ENCODE measurements around the gene GTF2H4. TPM values are rescaled to one million over a fixed set of nuclear protein-coding genes. Genes with fewer than 3 reads are reported as not detected.

Gene GTF2H4
- total RNA-seq, 1 donor from 2014 or later: 37.1 TPM

- H3K4me1 ChIP-seq: peaks cover 12% of the 10 kb centered on the region
- intact Hi-C loops (cut with DNase I): loop anchor here (10.0 kb wide), 1 partner anchor 51 kb away; no protein-coding TSS in a partner anchor
- ATAC-seq (no peak), DNase-seq (no peak)
- peaks cover 6% of the 10 kb centered on the region for H3K9me3 ChIP-seq
- no peak overlapping the region for H3K4me3 ChIP-seq
- H3K27me3 ChIP-seq (ENCODE audit: low read depth): no peaks in the 10 kb centered on the region
- no peaks in the 10 kb centered on the region for H3K36me3 ChIP-seq
- no peak overlapping the region for H3K27ac ChIP-seq
- TF ChIP-seq CTCF (IDR thresholded peaks at IDR 0.05): no peak
These were observed 31.8 kb upstream of the GTF2H4 start for GRCh38 chr6:30876039-30876730.

GRCh38 chr6:30877419-30878262 lies 30.4 kb upstream of the GTF2H4 start:
- DNase-seq (peak; percentile 93), ATAC-seq (peak; percentile 90)
- intact Hi-C loops (cut with DNase I): loop anchor here (10.0 kb wide), 1 partner anchor 53 kb away; no protein-coding TSS in a partner anchor
- TF ChIP-seq CTCF (IDR thresholded peaks at IDR 0.05): peak; percentile 86
- no peaks in the 10 kb centered on the region for H3K27me3 ChIP-seq (ENCODE audit: low read depth)
- no peaks in the 10 kb centered on the region for H3K36me3 ChIP-seq
- H3K27ac ChIP-seq: peak overlapping the region; percentile 72
- peaks cover 19% of the 10 kb centered on the region for H3K4me1 ChIP-seq
- peak overlapping the region; percentile 44 for H3K4me3 ChIP-seq
- H3K9me3 ChIP-seq: no peaks in the 10 kb centered on the region

- intact Hi-C loops (cut with DNase I): loop anchor here (10.0 kb wide), 1 partner anchor 55 kb away; no protein-coding TSS in a partner anchor
- no peak overlapping the region for H3K4me3 ChIP-seq
- no peaks in the 10 kb centered on the region for H3K9me3 ChIP-seq
- no peak for TF ChIP-seq CTCF (IDR thresholded peaks at IDR 0.05)
- no peaks in the 10 kb centered on the region for H3K36me3 ChIP-seq
- DNase-seq (no peak), ATAC-seq (no peak)
- peaks cover 26% of the 10 kb centered on the region for H3K4me1 ChIP-seq
- no peak overlapping the region for H3K27ac ChIP-seq
- no peaks in the 10 kb centered on the region for H3K27me3 ChIP-seq (ENCODE audit: low read depth)
These were observed 28.2 kb upstream of the GTF2H4 start for GRCh38 chr6:30879684-30880427.

GRCh38 chr6:30880698-30881252 lies 27.2 kb upstream of the GTF2H4 start:
- no peaks in the 10 kb centered on the region for H3K27me3 ChIP-seq (ENCODE audit: low read depth)
- intact Hi-C loops (cut with DNase I): no loop called here
- no peak for ATAC-seq
- H3K36me3 ChIP-seq: no peaks in the 10 kb centered on the region
- H3K4me3 ChIP-seq: no peak overlapping the region
- peaks cover 35% of the 10 kb centered on the region for H3K4me1 ChIP-seq
- no peaks in the 10 kb centered on the region for H3K9me3 ChIP-seq
- H3K27ac ChIP-seq: no peak overlapping the region
- DNase-seq: no peak
- no peak for TF ChIP-seq CTCF (IDR thresholded peaks at IDR 0.05)

All from lower lobe of right lung (tissue), 2 donors.